Measurements from ENCODE around the gene ZBTB46. TPM values are rescaled to one million over a fixed set of nuclear protein-coding genes. Genes with fewer than 3 reads are reported as not detected.
"Not testable (repeated sequence)": the region's sequence is repeated elsewhere in the genome, so short reads cannot be mapped to it uniquely, and the experiment has no call there.

Gene ZBTB46
- total RNA-seq, 1 experiment from 2014 or later = 15.9 TPM

DNA sequence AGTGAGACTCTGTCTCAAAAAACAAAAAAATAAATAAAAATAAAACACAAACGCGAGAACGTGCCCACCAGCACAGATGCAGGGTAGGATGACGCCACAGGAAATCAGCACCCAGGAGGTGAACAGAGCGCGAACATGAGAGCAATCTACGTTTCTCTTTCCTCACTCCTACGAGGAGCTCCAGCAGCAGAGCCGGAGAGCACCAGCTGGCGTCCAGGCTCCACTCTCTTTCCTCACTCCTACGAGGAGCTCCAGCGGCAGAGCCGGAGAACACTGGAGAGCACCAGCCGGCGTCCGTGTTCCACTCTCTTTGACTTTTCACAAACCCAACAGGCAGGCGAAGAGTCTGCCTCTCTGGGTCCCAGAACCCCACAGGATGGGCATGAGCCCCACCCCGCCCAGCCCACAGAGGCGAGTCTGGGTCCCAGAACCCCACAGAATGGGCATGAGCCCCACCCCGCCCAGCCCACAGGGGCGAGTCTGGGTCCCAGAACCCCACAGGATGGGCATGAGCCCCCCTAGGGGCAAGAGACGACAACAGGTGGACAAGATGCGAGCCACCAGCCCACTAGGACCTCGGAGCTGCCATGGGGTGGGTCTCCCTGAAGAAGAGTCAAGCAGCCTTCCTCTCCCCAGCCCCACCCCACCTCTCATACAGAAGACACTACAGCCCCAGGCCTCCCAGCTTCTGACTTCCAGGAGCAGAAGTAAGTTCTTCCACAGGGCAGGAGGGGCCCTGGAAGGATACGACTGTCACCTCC lies 20.2 kb downstream of the ZBTB46 start:
- H3K9me3 ChIP-seq = no peaks in the 10 kb centered on the region
- H3K27me3 ChIP-seq = no peaks in the 10 kb centered on the region
- DNase-seq = no peak

DNA sequence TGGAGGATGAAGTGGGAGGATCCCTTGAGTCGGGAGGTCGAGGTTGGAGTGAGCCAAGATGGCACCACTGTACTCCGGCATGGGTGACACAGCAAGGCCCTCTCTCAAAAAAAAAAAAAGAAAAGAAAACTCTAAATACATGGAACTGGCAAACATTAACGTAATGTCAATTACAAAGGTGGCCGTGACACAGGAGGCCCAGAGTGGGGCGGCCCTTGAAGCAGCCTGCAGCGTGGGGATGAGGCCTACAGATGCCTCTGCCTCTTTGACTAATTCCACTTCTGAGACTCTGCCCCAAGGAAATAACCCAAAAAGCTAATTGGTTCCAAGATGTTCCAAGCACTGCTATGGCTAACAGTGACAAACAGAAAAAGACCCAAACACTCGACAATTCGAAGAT lies 21.2 kb downstream of the ZBTB46 start:
- no peaks in the 10 kb centered on the region for H3K27me3 ChIP-seq
- no peaks in the 10 kb centered on the region for H3K36me3 ChIP-seq
- DNase-seq = no peak
- no peak overlapping the region for H3K4me3 ChIP-seq
- H3K9me3 ChIP-seq = no peaks in the 10 kb centered on the region

More for the DNA sequence above, 20.2 kb downstream of the ZBTB46 start:
- Histone ChIP-seq H3K36me3 (no peaks in the 10 kb centered on the region), H3K4me3 (no peak overlapping the region)

DNA sequence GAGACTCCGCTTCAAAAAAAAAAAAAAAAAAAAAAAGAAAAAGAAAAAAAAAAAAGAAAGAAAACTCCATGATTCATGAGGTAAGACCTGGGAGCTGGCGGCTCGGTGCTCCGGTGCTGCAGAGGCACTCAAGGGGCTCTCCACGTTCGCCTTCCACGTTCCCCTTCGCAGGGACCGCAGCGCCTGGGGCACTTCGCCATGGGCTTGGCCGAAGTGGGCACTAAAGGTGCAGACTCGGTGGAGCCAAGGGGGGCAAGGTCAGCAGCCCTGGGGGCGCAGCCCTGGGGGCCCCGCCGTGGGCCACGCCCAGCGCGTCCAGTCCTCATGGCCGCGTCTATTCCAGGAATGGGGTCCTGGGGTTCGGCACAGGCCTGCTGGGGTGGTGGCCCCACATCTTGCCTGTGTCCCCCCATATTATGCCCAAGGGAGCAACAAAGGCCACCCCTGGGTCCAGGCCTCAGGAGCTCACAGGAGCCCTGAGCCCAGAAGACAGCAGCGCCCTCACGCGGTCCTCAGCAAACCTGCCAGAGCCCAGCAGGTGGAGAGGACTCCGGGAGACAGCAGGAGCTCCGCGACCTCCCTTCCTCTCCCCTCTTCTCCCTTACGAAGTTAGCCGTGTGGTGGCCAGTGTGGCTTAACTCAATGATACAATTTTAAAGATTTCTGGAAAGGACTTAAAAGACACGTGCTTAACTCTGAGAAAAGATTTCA lies 21.9 kb downstream of the ZBTB46 start:
- H3K9me3 ChIP-seq = no peaks in the 10 kb centered on the region

DNA sequence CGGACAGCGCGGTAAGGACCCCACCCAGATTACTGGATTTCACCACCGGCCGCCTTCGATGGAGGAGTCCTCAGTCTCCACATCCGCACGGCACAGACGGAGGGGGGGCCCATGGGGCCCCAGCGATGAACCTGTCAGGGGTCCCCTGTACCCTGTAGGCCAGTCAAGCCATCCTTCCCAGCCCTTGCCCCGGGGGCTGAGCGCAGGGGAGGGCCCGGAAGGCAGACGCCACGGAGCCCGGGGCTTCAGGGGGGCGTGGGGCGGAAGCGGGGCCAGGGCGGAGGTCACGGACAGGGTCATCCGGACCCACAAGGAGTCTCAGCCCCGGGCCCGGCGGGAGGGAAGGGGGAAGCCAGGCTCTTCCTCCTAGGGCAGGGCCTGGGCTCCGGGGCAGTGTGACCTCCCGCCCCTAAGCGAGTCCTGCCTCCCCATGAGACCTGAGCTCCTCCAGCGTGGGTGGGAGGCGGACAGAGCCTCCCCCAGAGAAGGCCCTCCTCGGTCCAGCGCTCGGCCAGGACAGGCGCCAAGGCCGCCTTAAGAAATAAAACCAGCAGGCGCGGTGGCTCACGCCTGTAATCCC lies 22.8 kb downstream of the ZBTB46 start:
- Histone ChIP-seq H3K27me3 (no peaks in the 10 kb centered on the region), H3K9me3 (no peaks in the 10 kb centered on the region), H3K4me3 (no peak overlapping the region), H3K36me3 (no peaks in the 10 kb centered on the region)
- no peak for DNase-seq

More for the DNA sequence above, 21.9 kb downstream of the ZBTB46 start:
- Histone ChIP-seq H3K36me3 (no peaks in the 10 kb centered on the region), H3K27me3 (no peaks in the 10 kb centered on the region), H3K4me3 (no peak overlapping the region)
- DNase-seq = no peak

DNA sequence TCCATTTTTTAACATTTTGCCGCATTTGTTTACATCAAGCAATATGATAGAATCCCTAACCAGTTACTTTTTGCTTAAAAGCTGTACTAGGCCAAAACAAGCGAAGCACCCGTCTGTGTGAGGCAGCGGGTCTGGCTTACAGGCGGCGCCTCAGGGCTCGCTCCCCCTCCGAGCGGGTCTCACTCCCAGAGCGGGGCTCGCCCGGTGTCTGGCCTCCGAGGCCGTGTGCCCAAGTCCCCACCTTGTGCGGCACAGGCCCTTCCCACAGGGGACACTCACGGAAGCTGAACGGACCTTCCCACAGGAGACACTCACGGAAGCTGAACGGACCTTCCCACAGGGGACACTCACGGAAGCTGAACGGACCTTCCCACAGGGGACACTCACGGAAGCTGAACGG lies 23.4 kb downstream of the ZBTB46 start:
- Histone ChIP-seq H3K27me3 (no peaks in the 10 kb centered on the region), H3K9me3 (no peaks in the 10 kb centered on the region), H3K36me3 (no peaks in the 10 kb centered on the region), H3K4me3 (no peak overlapping the region)
- no peak for DNase-seq

DNA sequence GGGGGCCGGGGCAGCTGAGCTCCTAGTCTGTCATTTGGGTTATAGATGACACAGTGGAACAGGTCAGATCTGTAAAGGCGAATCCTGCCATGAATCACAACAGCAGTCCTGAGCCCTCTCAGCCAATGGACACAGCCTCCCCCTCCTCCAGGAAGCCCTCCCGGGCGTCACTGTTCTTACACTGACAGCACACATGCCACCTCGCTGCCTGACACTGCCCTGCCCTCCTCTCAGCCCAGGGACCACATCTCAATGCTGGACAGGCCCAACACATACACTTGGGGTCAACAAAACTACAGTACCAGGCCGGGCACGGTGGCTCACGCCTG lies 26.8 kb downstream of the ZBTB46 start:
- H3K9me3 ChIP-seq = no peaks in the 10 kb centered on the region; the same call in 1 of the 2 replicates
- H3K36me3 ChIP-seq = peaks cover 6% of the 10 kb centered on the region; the same call in 1 of the 2 replicates
- no peaks in the 10 kb centered on the region for H3K27me3 ChIP-seq
- no peak for DNase-seq
- H3K4me3 ChIP-seq = no peak overlapping the region

DNA sequence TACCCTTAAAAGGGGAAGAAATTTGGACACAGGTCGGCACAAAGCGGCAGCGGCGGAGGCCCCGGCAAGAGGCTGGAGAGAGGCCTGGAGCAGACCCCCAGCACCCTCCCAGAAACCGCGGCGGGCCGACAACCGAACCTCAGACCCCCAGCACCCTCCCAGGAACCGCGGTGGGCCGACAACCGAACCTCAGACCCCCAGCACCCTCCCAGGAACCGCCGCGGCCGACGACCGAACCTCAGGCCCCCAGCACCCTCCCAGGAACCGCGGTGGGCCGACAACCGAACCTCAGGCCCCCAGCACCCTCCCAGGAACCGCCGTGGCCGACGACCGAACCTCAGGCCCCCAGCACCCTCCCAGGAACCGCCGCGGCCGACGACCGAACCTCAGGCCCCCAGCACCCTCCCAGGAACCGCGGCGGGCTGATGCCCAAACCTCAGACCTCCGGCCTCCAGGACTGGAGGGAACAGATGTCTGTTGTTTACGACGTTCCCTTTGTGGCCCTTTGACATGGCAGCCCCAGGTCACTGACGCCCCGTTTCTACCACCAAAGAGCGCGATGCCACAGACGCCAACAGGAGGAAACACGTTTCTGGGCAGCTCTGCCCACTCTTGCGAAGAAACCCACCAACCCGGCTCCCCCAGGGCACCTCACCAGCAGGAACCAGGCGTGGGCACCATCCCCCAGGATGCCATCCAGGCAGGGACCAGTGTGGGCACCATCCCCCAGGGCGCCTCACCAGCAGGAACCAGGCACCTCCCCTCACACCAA lies 28.4 kb downstream of the ZBTB46 start:
- H3K27me3 ChIP-seq = no peaks in the 10 kb centered on the region
- no peaks in the 10 kb centered on the region; the same call in 1 of the 2 replicates for H3K9me3 ChIP-seq
- peaks cover 6% of the 10 kb centered on the region; the same call in 1 of the 2 replicates for H3K36me3 ChIP-seq
- H3K4me3 ChIP-seq = no peak overlapping the region
- DNase-seq = no peak

DNA sequence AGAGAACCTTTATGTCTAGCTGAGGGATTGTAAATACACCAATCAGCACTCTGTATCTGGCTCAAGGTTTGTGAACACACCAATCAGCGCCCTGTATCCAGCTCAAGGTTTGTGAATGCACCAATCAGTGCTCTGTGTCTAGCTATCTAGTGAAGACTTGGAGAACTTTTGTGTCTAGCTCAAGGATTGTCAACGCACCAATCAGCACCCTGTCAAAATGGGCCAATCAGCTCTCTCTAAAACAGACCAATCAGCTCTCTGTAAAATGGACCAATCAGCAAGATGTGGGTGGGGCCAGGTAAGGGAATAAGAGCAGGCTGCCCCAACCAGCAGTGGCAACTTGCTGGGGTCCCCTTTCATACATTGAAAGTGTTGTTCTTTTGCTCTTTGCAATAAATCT lies 29.9 kb downstream of the ZBTB46 start:
- H3K9me3 ChIP-seq, DNase-seq, H3K36me3 ChIP-seq, H3K4me3 ChIP-seq, H3K27me3 ChIP-seq: not testable (repeated sequence)

DNA sequence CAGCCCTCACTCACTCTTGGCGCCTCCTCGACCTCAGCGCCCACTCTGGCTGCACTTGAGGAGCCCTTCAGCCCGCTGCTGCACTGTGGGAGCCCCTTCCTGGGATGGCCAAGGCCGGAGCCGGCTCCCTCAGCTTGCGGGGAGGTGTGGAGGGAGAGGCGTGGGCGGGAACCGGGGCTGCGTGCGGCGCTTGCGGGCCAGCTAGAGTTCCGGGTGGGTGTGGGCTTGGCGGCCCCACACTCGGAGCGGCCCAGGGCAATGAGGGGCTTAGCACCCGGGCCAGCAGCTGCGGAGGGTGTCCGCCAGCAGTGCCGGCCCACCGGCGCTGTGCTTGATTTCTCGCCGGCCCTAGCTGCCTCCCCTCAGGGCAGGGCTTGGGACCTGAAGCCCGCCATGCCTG lies 30.7 kb downstream of the ZBTB46 start:
- not testable (repeated sequence) for H3K9me3 ChIP-seq, H3K36me3 ChIP-seq, H3K27me3 ChIP-seq, H3K4me3 ChIP-seq, DNase-seq

DNA sequence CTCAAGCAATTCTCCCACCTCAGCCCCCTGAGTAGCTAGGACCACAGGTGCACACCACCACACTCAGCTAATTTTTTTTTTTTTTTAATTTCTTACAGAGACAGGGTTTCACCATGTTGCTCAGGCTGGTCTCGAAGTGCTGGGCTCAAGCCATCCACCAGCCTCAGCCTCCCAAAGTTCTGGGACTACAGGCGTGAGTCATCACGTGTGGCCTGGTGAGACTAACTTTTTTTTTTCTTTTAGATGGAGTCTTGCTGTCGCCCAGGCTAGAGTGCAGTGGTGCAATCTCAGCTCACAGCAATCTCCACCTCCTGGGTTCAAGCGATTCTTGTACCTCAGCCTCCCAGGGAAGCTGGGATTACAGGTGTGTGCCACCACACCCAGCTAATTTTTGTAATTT lies 31.9 kb downstream of the ZBTB46 start:
- H3K36me3 ChIP-seq, H3K9me3 ChIP-seq, H3K4me3 ChIP-seq, H3K27me3 ChIP-seq: not testable (repeated sequence)
- DNase-seq = peak; percentile 49

DNA sequence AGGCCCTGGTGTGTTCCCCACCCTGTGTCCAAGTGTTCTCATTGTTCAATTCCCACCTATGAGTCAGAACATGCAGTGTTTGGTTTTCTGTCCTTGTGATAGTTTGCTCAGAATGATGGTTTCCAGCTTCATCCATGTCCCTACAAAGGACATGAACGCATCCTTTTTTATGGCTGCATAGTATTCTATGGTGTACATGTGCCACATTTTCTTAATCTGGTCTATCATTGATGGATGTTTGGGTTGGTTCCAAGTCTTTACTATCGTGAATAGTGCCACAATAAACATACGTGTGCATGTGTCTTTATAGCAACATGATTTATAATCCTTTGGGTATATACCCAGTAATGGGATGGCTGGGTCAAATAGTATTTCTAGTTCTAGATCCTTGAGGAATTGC lies 33.9 kb downstream of the ZBTB46 start:
- H3K9me3 ChIP-seq, H3K4me3 ChIP-seq: not testable (repeated sequence)

DNA sequence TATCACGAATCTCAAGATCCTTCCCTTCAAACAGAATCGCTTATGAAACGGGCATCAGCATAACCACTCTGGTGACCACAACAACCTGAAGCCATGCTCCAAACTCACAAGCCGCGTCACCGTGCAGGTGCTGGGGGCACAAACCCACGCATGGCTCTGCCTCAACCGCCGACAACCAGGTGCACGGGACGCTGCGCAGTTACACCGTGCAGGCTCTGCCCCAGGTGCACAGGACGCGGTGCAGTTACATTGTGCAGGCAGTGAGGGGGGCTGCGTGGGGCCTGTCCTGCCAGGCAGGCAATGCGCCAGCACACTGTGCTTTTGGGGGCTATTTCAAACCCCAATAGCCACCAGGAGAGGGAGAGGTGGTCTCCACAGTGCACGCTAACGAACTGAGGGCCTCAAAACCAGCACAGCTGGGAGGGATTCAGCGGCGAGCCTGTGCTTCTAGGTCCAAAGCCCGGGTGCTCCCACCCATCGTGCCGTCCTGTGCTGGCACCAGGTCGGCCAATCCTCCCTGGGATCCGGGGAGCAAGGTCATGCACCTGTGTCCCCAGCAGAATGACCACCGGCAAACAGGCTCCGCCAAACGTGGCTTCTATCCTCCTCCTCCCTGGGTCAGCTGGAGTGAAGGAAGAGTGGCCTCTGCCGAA lies 35.8 kb downstream of the ZBTB46 start:
- H3K27me3 ChIP-seq = no peaks in the 10 kb centered on the region
- H3K4me3 ChIP-seq = no peak overlapping the region
- no peaks in the 10 kb centered on the region for H3K9me3 ChIP-seq
- no peaks in the 10 kb centered on the region for H3K36me3 ChIP-seq
- DNase-seq = no peak

More for the DNA sequence above, 33.9 kb downstream of the ZBTB46 start:
- H3K27me3 ChIP-seq, DNase-seq, H3K36me3 ChIP-seq: not testable (repeated sequence)

DNA sequence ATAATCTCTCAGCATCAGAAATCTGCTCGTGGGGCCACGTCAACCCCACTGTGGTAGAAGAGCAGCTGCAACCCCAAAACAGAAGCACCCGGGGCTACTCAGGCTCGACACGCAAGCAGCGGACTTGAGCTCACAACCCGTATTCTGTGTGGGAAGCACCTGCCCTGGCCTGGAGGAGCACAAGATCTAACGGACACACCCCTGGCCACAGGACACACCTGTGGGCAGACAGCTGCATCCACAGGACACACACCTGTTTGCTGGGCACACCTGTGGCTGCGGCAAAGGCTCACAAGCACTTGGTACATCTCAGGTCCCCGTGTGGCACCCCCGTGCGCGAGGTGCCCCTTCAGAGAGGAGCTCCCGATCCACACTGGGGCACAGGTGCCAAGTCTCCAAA lies 36.5 kb downstream of the ZBTB46 start:
- DNase-seq = no peak
- Histone ChIP-seq H3K36me3 (no peaks in the 10 kb centered on the region; the same call in 1 of the 2 replicates), H3K27me3 (no peaks in the 10 kb centered on the region), H3K9me3 (no peaks in the 10 kb centered on the region), H3K4me3 (no peak overlapping the region)

DNA sequence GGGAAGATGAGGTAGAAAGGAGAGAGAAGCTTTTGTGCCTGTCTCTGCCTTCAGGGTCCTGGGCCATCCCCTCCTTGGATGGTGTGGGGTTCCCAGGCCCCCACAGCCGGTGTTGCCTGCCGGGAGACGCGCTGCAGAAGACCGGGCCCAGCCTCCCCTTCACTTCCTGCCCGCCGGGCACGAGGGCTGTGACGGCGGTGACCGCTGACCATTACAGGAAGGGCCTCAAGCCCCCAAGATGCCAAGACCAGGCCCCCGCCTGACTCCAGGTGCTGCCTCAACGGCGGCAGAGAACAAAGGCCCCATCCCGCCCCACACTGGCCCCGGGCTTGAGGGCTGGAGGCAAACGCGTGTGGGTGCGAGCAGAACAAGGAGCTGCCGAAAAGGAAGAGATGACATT lies 38.2 kb downstream of the ZBTB46 start:
- no peaks in the 10 kb centered on the region for H3K9me3 ChIP-seq
- no peaks in the 10 kb centered on the region for H3K27me3 ChIP-seq
- no peak overlapping the region for H3K4me3 ChIP-seq
- no peak for DNase-seq
- no peaks in the 10 kb centered on the region; the same call in 1 of the 2 replicates for H3K36me3 ChIP-seq

DNA sequence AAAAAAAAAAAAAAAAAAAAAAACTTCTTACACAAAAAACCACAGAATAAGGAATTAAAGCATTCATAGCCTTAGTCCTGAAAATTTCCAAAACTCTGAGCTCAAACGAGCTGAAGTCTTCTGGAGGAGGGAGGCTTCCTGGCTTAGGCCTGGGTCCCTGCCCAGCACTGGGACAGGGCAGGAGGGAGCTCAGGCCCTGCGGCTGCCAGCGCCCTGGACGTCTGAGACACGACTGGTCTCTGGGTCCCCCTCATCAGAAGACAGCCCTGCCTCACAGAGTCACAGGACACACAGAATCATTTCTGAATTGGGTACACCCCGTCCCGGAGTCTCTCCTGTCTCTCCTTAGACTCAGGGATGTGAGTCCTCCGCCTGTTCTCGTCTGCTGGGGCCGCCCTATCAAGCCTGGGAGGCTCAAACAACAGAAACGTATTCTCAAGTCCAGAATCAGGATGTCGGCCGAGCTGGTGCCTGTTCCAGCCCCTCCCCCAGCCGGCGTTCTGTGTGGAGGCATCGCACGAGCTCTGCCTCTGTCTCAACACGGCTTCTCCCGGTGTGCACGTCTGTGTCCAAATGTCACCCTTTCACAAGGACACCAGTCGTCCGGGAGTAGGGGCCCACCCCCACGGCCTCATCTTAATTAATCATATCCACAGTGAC lies 39.4 kb downstream of the ZBTB46 start:
- Histone ChIP-seq H3K36me3 (no peaks in the 10 kb centered on the region; the same call in 1 of the 2 replicates), H3K9me3 (no peaks in the 10 kb centered on the region), H3K4me3 (no peak overlapping the region), H3K27me3 (no peaks in the 10 kb centered on the region)
- DNase-seq = no peak

DNA sequence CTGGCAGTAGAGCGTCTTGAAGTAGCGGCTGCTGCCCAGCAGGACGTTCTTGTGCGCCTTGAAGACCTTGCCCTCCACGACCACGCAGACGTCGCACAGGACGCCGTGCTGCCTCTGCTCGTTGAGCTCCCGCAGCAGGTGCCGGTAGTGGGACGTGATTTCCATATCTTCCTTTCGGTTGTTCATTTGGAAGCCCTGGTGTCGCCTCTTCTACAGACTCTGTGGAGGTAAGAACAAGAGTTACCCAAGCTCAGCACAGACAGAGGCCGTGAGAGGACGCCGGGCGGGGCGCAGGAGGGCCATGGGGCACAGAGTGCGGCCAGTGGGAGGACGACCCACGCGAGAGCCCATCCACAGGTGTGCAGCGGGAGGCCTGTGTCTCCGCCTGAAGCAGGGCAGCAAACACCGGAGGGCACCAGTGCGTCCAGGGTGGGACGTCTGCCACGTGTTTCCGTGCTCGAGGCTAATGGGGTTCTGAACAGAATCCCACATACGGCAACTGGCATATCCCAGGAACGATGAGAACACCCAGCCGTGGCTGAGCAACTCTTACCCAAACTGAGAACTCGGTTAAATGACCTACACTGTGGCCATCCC lies 40.4 kb downstream of the ZBTB46 start:
- Histone ChIP-seq H3K4me3 (no peak overlapping the region), H3K27me3 (no peaks in the 10 kb centered on the region), H3K9me3 (no peaks in the 10 kb centered on the region), H3K36me3 (no peaks in the 10 kb centered on the region; the same call in 1 of the 2 replicates)
- DNase-seq = no peak

Data from MG63 (cell line).